Ishikawa (cell line): ENCODE results near the gene TM9SF1.

Experiments
- CEBPB ChIP-seq: IDR thresholded peaks from 2 replicates; pipeline ENCODE4 v1.6.1; 2012
- CREB1 ChIP-seq: IDR thresholded peaks from 2 replicates; pipeline ENCODE4 v1.6.1; 2012; ENCODE audit warnings: low read depth
- EGR1 ChIP-seq: IDR thresholded peaks from 2 replicates; pipeline ENCODE4 v1.6.1; 2012
- EP300 ChIP-seq: IDR thresholded peaks from 2 replicates; pipeline ENCODE4 v1.6.1; 2012; ENCODE audit warnings: borderline replicate concordance
- FOXM1 ChIP-seq: IDR thresholded peaks from 2 replicates; pipeline ENCODE4 v1.6.1; 2012; ENCODE audit warnings: low read depth, borderline replicate concordance
- NFIC ChIP-seq: IDR thresholded peaks from 2 replicates; pipeline ENCODE4 v1.6.1; 2012
- RAD21 ChIP-seq: IDR thresholded peaks from 2 replicates; pipeline ENCODE4 v1.6.1; 2012; ENCODE audit warnings: low read depth
- TAF1 ChIP-seq: IDR thresholded peaks from 2 replicates; pipeline ENCODE4 v1.6.1; 2012; ENCODE audit warnings: low read depth, mild to moderate bottlenecking
- TCF12 ChIP-seq: IDR thresholded peaks from 2 replicates; pipeline ENCODE4 v1.6.1; 2012; ENCODE audit warnings: low read depth
- TEAD4 ChIP-seq: IDR thresholded peaks from 2 replicates; pipeline ENCODE4 v1.6.1; 2012
- YY1 ChIP-seq: IDR thresholded peaks from 2 replicates; pipeline ENCODE4 v1.6.1; 2012; ENCODE audit warnings: low read depth
- ZBTB7A ChIP-seq: IDR thresholded peaks from 2 replicates; pipeline ENCODE4 v1.6.1; 2012; ENCODE audit warnings: low read depth
- TF ChIP-seq, protein P1 (sequence below): IDR thresholded peaks from 2 replicates; pipeline ENCODE4 v1.6.1; 2012
- TF ChIP-seq, protein P2 (sequence below): IDR thresholded peaks from 2 replicates; pipeline ENCODE4 v1.6.1; 2012; ENCODE audit warnings: low read depth, mild to moderate bottlenecking
- TF ChIP-seq, protein P3 (sequence below): IDR thresholded peaks from 2 replicates; pipeline ENCODE4 v1.6.1; 2012

The TM9SF1 gene

DNA sequence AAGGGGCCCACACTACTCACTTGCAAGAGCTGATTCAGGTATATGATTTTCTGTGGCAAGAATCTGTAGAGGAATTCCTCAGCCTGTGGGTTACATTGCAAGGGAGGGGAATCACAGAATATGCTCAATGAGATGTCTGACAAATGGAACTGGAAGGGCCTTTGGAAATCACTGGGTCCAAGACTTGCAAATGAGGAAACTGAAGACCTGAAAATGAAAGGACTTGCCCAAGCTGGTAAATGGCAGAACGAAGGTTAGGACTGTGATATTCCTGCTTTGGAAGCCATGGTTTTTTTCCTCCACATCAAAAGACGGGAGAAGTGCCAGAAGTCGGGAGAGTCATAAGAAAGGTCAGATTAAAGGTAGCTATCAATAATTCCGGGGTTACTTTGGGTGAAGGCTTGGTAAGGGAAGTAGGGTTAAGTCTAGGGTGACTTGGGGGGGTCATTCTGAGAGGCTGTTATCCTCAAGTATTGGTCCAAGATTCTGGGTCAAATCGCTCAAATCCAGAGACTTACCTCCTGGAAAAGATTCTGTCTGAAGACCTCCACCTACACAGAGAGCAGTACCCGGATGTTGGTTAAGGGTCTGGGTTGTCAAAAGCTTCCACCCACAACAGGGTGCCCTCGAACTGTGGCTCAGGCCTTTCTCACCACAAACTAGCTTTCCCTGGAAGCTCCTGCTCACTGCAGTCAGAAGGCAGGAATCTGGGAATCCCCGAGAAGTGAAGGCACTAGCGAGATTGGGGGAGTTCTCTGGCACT is 49.4 kb downstream of the TM9SF1 start:
- no peak for TF ChIP-seq EGR1

DNA sequence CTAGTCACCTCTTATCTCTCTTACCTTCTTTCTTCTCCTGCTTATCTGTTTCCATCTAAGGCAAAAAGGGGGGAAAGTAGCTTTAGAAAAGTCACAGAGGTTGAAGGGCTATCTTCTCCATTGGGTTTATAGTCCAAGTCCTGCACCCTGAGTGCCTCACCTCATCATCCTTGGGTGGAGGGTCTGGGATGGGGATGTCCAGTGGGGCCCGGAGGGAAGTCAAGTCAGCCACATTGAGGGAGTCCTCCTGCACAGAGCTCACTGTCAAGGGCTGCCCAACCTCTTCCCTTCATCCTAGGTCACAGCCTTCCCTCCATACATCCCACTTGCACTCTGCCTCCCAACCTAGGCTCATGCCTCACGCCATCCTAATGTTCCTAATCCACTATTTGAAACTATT is 50.0 kb downstream of the TM9SF1 start:
- TF ChIP-seq TAF1 (no peak), FOXM1 (no peak), EP300 (no peak)
- TF ChIP-seq, protein P1, sequence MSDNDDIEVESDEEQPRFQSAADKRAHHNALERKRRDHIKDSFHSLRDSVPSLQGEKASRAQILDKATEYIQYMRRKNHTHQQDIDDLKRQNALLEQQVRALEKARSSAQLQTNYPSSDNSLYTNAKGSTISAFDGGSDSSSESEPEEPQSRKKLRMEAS, result no peak

DNA sequence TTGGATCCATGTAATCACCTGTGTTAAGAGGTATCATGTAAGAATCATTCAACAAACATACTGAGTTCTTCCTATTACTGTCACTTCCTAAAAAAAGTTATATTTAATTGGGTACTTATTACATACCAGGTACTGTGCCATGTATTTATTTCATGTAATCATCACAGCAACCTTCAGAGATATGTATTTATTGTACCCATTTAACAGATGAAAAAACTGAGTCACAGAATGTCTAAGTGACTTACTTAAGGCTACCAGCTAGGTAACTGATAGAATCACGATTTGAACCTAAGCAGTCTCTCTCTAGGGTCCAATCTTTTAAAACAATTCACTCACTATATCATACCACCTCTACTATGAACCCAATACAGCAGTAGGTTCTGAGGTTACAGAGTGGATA is 50.8 kb downstream of the TM9SF1 start:
- TF ChIP-seq, protein P2, sequence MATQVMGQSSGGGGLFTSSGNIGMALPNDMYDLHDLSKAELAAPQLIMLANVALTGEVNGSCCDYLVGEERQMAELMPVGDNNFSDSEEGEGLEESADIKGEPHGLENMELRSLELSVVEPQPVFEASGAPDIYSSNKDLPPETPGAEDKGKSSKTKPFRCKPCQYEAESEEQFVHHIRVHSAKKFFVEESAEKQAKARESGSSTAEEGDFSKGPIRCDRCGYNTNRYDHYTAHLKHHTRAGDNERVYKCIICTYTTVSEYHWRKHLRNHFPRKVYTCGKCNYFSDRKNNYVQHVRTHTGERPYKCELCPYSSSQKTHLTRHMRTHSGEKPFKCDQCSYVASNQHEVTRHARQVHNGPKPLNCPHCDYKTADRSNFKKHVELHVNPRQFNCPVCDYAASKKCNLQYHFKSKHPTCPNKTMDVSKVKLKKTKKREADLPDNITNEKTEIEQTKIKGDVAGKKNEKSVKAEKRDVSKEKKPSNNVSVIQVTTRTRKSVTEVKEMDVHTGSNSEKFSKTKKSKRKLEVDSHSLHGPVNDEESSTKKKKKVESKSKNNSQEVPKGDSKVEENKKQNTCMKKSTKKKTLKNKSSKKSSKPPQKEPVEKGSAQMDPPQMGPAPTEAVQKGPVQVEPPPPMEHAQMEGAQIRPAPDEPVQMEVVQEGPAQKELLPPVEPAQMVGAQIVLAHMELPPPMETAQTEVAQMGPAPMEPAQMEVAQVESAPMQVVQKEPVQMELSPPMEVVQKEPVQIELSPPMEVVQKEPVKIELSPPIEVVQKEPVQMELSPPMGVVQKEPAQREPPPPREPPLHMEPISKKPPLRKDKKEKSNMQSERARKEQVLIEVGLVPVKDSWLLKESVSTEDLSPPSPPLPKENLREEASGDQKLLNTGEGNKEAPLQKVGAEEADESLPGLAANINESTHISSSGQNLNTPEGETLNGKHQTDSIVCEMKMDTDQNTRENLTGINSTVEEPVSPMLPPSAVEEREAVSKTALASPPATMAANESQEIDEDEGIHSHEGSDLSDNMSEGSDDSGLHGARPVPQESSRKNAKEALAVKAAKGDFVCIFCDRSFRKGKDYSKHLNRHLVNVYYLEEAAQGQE, result no peak
- TF ChIP-seq RAD21 (no peak), CEBPB (no peak), TEAD4 (no peak), TCF12 (no peak)
- TF ChIP-seq, protein P3, sequence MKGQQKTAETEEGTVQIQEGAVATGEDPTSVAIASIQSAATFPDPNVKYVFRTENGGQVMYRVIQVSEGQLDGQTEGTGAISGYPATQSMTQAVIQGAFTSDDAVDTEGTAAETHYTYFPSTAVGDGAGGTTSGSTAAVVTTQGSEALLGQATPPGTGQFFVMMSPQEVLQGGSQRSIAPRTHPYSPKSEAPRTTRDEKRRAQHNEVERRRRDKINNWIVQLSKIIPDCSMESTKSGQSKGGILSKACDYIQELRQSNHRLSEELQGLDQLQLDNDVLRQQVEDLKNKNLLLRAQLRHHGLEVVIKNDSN, result no peak

DNA sequence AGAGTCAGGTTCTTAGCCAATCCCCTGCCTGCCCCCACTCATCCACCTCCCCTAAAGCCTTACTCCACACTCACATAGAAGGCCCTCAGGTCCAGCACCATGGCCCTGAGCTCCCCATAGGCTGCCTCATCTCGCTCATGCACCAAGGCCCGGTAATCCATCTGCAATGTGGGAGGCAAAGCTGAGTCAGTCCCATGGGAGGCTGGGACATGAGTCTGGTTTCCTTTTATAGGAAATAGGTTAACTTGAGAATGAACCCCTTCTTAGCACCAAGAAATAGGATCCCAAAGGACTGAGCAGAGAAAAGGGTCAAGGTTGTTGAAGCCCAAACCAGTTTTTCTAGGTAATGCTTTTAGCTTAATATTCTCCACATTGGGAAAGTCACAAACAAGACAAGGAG is 51.7 kb downstream of the TM9SF1 start:
- TF ChIP-seq NFIC, result no peak

DNA sequence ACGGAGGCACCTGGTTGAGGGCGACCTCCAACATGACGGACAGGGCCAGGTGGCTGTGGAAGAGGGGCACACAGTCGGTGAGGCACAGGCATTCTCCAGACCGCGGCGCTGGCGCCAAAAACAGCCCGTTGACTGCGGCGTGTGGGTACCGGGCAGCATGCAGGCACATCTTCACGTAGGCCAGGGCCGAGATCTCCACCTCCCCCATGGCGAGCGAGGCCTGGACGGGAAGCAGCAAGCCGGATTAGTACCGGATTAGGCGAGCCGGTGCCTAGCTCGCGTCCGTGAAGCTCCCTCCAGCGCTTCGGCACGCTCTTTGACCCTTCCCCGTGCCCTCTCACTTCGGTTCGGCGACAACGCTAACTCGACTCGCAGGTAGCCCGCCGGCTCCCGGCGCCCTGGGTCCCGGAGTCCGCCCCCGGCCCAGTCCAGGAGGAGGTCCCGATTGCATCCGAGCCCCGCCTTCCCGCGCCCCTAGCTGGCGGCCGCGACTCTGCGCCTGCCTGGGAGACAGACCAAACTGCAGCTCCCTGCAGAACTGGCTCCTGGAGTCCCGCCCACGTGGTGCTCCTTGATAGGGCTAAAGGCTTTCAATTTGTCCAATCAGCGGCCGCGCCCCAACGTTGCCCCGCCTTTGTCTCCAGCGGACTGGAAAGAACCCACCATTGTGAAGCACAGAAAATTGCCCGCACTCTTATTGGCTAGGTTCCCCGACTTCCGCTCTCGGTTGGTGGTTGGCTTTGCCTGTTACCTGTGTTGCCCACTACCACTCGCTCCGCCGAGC is 54.0 kb downstream of the TM9SF1 start, which contains the start of gene EMC9:
Gene EMC9 (minus strand): TSS at position 495 of the 784 bp plus-strand sequence. CDS start 287 bp downstream, at position 208.
- TF ChIP-seq CREB1, result no peak
- peak; percentile 66 for TF ChIP-seq ZBTB7A
- no peak for TF ChIP-seq TEAD4
- peak; percentile 48 for TF ChIP-seq TCF12
- TF ChIP-seq, protein P1, result peak; percentile 59; the same call in 1 of the 2 replicates
- TF ChIP-seq TAF1, result peak; percentile 95
- TF ChIP-seq YY1, result peak; percentile 9; the same call in 1 of the 2 replicates
- TF ChIP-seq FOXM1, result peak; percentile 74; the same call in 1 of the 2 replicates
- TF ChIP-seq CEBPB, result no peak
- TF ChIP-seq, protein P2, result no peak
- peak; percentile 46; the same call in 1 of the 2 replicates for TF ChIP-seq EGR1
- TF ChIP-seq NFIC, result peak; percentile 30; the same call in 1 of the 2 replicates
- no peak; the same call in 1 of the 2 replicates for TF ChIP-seq EP300
- no peak for TF ChIP-seq RAD21
- TF ChIP-seq, protein P3, result peak; percentile 80

DNA sequence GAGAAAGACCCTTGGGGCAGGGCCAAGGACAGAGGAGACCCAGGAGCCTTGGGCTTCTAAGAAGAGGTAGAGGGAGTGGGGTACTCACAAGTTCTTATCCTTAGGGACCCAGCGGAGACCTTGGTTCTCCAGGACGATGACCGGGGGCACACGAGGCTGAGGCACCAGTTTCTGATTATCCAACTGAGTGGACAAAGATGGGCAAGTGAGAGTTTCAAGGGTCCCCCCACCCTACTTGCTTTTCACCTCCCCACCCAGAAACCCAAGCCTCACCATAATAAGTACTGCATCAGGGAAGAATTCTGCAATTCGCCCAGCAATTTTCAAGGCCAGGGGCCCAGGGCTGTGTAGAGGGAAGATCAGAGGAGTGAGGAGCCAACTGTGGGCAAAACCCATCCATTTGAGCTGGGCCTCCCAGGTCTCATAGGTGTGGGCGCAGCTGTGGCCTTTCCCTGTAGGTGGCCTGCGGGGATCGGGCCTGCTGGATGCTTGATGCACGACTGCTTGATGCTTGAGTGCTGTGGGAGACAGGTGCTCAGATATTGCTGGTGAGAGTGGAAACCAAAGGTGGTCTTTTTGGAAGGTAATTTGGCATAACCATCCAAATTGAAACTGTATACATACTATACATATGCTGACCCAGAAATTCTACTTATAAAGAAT is 55.8 kb downstream of the TM9SF1 start:
- TF ChIP-seq TEAD4 (no peak), TCF12 (no peak), EP300 (no peak), YY1 (no peak), RAD21 (no peak), EGR1 (no peak)
- TF ChIP-seq, protein P2, result no peak
- TF ChIP-seq, protein P1, result no peak
